Posterior vena cava (tissue), 2 donors: ENCODE data around the gene CNTRL. TPM values are rescaled to one million over a fixed set of nuclear protein-coding genes. Genes with fewer than 3 reads are reported as not detected.
"Not testable (repeated sequence)": the region's sequence is repeated elsewhere in the genome, so short reads cannot be mapped to it uniquely, and the experiment has no call there.

Experiments used
- DNase-seq: peaks from one replicate; pipeline ENCODE4 v3.0.0-alpha.2; 2020; ENCODE audit warnings: low spot score
- intact Hi-C, 2 donors: fragments of 100-400 bp; cut with DNase I; formaldehyde crosslinking; loops; one replicate each; pipeline versions ENCODE4 v1.14.1 to v1.14.2; 2022 to 2023
- total RNA-seq, 2 donors: library from RNA; stranded (reverse); fragmentation: NEBNext Ultra II Directional; extraction: Animal tissue kit (Norgen Biotek cat#: 25700); gene quantifications; one replicate each; pipeline ENCODE4 v1.2.1, GENCODE V29; 2021
- donor health status: DM: yes; HTN: yes; CAD: no.
- donor health status: DM: yes; HTN: yes; CAD: no.

Gene CNTRL
- total RNA-seq, 2 donors from 2014 or later, result 13.6 to 15.2 TPM

DNA sequence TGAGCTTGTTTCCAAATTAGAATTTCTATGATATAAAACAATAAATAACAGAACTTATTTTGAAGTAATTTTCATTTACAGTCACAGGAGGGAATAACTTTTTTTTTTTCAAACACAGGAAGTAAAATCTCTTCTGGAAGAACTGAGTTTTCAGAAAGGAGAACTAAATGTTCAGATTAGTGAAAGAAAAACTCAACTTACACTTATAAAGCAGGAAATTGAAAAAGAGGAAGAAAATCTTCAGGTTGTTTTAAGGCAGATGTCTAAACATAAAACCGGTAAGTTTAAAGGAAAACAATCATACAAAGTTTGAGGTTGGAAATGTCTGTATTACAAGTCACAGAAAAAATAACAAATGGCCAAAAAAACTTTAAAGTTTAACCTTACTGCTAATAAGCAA lies 85.3 kb downstream of the CNTRL start:
- no peak for DNase-seq

GRCh38 chr9:121168052-121168451 lies 93.3 kb downstream of the CNTRL start:
- intact Hi-C loops, result no loop called here

More for the DNA sequence above, 85.3 kb downstream of the CNTRL start:
- intact Hi-C loops, result no loop called here

GRCh38 chr9:121169094-121169601 lies 94.4 kb downstream of the CNTRL start:
- intact Hi-C loops, result no loop called here
- DNase-seq, result no peak

More at GRCh38 chr9:121168052-121168451, 93.3 kb downstream of the CNTRL start:
- DNase-seq, result no peak

GRCh38 chr9:121171236-121171635 lies 96.5 kb downstream of the CNTRL start:
- intact Hi-C loops, result no loop called here
- no peak for DNase-seq

- no peak for DNase-seq
- intact Hi-C loops, result no loop called here
These were observed 98.2 kb downstream of the CNTRL start for GRCh38 chr9:121172726-121173487.

DNA sequence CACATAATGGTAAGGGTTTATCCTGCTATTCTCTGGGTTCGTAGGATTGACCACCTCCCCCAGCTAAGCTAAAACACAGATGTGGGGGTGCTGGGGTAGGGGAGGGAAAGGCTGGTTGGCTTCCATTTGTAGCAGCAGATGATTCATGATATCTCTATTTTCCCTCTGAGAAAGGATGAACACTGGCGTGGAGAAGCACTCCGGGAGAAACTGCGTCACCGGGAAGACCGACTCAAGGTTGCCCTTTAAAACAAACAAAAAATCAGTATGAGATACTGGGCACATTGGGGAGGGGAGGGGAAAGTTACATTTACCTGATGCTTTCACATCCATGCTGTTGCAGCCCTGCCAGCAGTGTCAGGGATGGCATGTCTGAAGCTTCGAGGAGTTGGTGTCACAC lies 98.7 kb downstream of the CNTRL start:
- intact Hi-C loops, result no loop called here
- DNase-seq, result no peak

GRCh38 chr9:121178676-121179372 lies 104.1 kb downstream of the CNTRL start:
- intact Hi-C loops, result no loop called here

DNA sequence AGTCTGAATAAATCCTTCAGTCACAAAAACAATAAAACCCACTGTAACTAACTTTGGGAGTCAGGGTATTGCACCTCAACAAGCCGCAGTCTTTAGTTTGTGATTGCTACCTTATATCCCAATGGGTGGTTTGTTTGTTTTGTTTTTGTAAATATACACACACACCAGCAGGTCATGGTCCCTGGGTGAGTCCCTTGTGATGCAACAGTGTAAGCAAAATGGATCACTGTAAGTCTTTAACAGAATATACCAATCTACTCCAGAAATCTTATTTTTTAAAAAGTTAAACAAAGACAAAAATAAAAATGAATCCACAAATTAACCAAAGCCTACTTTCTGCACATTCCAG lies 104.6 kb downstream of the CNTRL start:
- DNase-seq, intact Hi-C loops: not testable (repeated sequence)

More at GRCh38 chr9:121178676-121179372, 104.1 kb downstream of the CNTRL start:
- DNase-seq, result no peak

GRCh38 chr9:121179930-121180681 lies 105.4 kb downstream of the CNTRL start:
- no peak for DNase-seq
- intact Hi-C loops, result no loop called here

DNA sequence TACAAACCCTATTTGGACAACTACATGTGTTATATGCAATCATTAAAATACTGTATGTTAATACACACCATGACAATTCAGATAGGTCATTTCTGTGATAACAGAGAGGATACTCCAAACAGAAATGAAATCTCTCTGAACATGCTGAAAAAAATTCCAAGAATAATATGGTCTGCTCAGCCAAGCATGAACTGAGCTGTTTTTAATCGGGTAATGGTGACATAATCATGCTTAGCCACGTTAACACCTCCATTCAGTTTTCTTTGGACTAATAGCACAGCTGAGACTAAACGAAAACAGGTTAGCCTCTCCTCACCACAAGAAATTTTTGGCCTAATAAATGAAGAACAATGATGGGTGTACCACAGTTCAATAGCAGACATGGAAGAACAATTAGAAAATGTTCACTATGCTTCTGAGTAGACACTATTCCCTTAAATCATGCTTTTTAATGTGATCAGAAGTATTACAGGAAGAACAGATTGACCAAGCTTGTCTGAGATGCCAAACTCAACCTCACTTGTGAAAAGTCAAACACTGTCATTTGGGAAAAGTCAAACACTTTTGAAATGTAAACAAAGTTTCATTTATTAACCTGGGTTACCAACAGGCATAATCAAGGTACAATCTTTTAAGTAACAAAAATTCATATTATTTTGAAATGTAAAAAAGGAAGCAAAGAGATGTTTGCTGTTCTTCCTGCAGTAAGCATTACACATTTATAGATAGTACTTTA lies 107.5 kb downstream of the CNTRL start:
- intact Hi-C loops, result no loop called here

GRCh38 chr9:121182989-121183388 lies 108.2 kb downstream of the CNTRL start:
- intact Hi-C loops, result no loop called here
- no peak for DNase-seq

More for the DNA sequence above, 107.5 kb downstream of the CNTRL start:
- no peak for DNase-seq

- no peak for DNase-seq
- intact Hi-C loops, result no loop called here
These were observed 109.1 kb downstream of the CNTRL start for GRCh38 chr9:121183666-121184423.

GRCh38 chr9:121184463-121184862 lies 109.7 kb downstream of the CNTRL start:
- intact Hi-C loops, result no loop called here
- DNase-seq, result no peak

GRCh38 chr9:121185178-121185745 lies 110.5 kb downstream of the CNTRL start:
- intact Hi-C loops, result no loop called here
- DNase-seq, result no peak

- no peak for DNase-seq
- intact Hi-C loops, result no loop called here
These were observed 111.1 kb downstream of the CNTRL start for GRCh38 chr9:121185774-121186403.

DNA sequence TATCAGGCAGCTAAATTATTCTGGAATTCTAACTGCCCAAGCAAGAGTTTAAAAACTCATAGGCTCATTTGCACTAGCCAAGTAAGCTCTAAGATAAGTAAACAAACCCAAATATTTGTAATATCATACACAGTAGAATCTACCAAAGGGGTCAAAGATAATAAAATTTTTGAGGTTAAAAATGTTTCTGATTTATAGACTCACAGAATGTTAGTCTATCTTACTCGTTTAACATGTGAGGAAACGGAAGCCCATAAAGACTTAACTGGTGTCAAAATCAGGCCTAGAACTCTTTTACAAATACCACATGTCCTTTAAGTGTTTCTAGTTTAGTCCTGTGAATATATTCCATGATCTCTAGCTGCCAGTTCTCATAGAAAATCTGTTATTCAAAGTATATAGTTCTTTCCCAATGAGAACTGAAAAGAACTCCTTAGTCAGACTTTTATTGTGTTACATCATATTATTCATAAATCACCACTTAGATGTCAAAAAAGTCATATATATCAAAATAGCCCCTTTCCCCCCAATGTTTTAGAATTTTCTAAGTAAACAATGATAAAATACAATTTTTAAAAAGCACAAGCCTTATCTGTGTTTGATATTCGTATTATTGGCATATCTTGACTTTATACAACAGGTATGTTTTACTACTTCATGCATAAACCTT lies 113.0 kb downstream of the CNTRL start:
- DNase-seq, result no peak
- intact Hi-C loops, result no loop called here

DNA sequence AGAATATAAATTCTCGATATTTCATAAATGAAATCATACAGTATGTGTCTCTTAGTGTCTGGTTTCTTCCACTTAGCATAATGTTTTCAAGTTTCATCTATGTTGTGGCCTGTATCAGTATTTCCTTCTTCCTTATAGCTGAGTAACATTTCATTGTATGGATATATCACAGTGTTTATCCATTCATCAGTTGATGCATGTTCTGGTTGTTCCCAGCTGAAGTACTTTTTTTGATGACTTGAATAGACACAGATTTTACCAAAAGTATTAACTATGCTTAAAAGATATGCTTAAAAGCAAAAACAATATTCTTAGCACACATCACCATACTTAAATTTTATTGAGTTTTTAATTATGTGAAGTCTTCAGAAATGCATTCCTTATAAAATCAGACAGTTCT lies 114.3 kb downstream of the CNTRL start:
- intact Hi-C loops, result no loop called here
- no peak for DNase-seq
